ENCODE data around the gene ADAMTSL1.

Gene ADAMTSL1

DNA sequence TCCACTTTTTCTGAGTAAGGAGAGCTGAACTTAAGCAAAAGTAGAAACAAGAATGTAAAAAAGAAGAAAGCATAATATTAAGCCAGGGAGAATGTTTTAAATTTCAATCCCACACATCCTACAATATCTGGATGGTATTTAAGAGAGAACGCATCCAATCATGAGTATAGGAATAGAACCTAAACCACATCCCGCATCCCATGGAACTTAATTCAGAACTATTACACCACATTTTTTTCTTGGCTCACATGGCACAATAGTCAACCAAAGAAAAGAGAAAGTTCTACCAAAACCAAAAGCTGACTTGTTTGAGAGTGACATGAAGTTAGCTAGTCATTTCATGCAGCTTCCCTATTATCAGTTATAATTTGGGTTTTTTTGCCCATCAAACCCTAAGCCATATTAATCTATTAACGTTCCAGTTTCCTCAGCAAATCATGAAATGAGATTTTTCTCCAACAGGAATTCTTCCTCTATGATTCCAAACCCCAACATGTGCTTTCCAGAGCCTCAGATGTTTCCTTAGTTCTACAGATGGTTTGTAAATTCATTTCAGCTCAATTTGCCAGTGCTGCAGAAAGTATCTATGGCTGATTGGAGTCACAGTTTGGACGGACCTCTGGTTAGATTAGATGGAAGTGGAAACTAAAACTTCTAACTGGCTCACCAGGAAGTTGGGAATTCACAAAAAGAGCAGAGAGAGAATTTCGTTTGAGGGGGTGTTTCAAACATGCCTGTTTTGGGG, 22.5 kb downstream of the ADAMTSL1 start:
- no peak overlapping the region for H3K4me3 ChIP-seq (ENCODE audit: low read length, poor library complexity, severe bottlenecking)
- no peak overlapping the region for H2AFZ ChIP-seq (ENCODE audit: low read length)
- H3K9me3 ChIP-seq (ENCODE audit: insufficient read depth, low read depth, low read length), result no peaks in the 10 kb centered on the region
- no peaks in the 10 kb centered on the region for H3K4me1 ChIP-seq (ENCODE audit: insufficient read depth, low read length, poor library complexity, severe bottlenecking)
- H3K79me2 ChIP-seq (ENCODE audit: insufficient read depth, low read length), result no peaks in the 10 kb centered on the region
- no peaks in the 10 kb centered on the region for H3F3A ChIP-seq (ENCODE audit: low read depth)
- no peaks in the 10 kb centered on the region for H4K20me1 ChIP-seq (ENCODE audit: insufficient read depth, low read length, poor library complexity, severe bottlenecking)
- no peaks in the 10 kb centered on the region for H3K27me3 ChIP-seq (ENCODE audit: insufficient read depth, low read length, poor library complexity, severe bottlenecking)
- no peak for TF ChIP-seq CTCF (conservative IDR thresholded peaks at IDR 0.05; ENCODE audit: low read length)
- no peaks in the 10 kb centered on the region for H3K9me2 ChIP-seq (replicated peaks; ENCODE audit: low read depth, low read length)
- H3K4me2 ChIP-seq (ENCODE audit: low read depth, low read length, poor library complexity, severe bottlenecking), result no peak overlapping the region
- H3K36me3 ChIP-seq (ENCODE audit: insufficient read depth, low read length), result no peaks in the 10 kb centered on the region
- H3K9ac ChIP-seq (ENCODE audit: low read depth, low read length, poor library complexity, severe bottlenecking), result no peak overlapping the region

- no peaks in the 10 kb centered on the region for H3F3A ChIP-seq (ENCODE audit: low read depth)
- no peaks in the 10 kb centered on the region for H3K27me3 ChIP-seq (ENCODE audit: insufficient read depth, low read length, poor library complexity, severe bottlenecking)
- H3K4me1 ChIP-seq (ENCODE audit: insufficient read depth, low read length, poor library complexity, severe bottlenecking), result no peaks in the 10 kb centered on the region
- H3K36me3 ChIP-seq (ENCODE audit: insufficient read depth, low read length), result no peaks in the 10 kb centered on the region
- no peaks in the 10 kb centered on the region for H4K20me1 ChIP-seq (ENCODE audit: insufficient read depth, low read length, poor library complexity, severe bottlenecking)
- H3K4me2 ChIP-seq (ENCODE audit: low read depth, low read length, poor library complexity, severe bottlenecking), result no peak overlapping the region
- TF ChIP-seq EZH2phosphoT487 (IDR thresholded peaks at IDR 0.05; ENCODE audit: borderline replicate concordance) (no peak), CTCF (conservative IDR thresholded peaks at IDR 0.05; ENCODE audit: low read length) (no peak)
- no peak overlapping the region for H2AFZ ChIP-seq (ENCODE audit: low read length)
- no peak overlapping the region for H3K4me3 ChIP-seq (ENCODE audit: low read length, poor library complexity, severe bottlenecking)
- no peaks in the 10 kb centered on the region for H3K79me2 ChIP-seq (ENCODE audit: insufficient read depth, low read length)
- no peaks in the 10 kb centered on the region for H3K9me3 ChIP-seq (ENCODE audit: insufficient read depth, low read depth, low read length)
- no peak overlapping the region for H3K9ac ChIP-seq (ENCODE audit: low read depth, low read length, poor library complexity, severe bottlenecking)
- no peaks in the 10 kb centered on the region for H3K9me2 ChIP-seq (replicated peaks; ENCODE audit: low read depth, low read length)
Observed at GRCh38 chr9:18499062-18499461, 25.1 kb downstream of the ADAMTSL1 start.

GRCh38 chr9:18499980-18500379, 26.0 kb downstream of the ADAMTSL1 start:
- H3K4me1 ChIP-seq (ENCODE audit: insufficient read depth, low read length, poor library complexity, severe bottlenecking), result no peaks in the 10 kb centered on the region
- H3K9ac ChIP-seq (ENCODE audit: low read depth, low read length, poor library complexity, severe bottlenecking), result no peak overlapping the region
- H3K27me3 ChIP-seq (ENCODE audit: insufficient read depth, low read length, poor library complexity, severe bottlenecking), result no peaks in the 10 kb centered on the region
- H3K36me3 ChIP-seq (ENCODE audit: insufficient read depth, low read length), result no peaks in the 10 kb centered on the region
- no peak overlapping the region for H3K4me2 ChIP-seq (ENCODE audit: low read depth, low read length, poor library complexity, severe bottlenecking)
- no peaks in the 10 kb centered on the region for H3K79me2 ChIP-seq (ENCODE audit: insufficient read depth, low read length)
- H4K20me1 ChIP-seq (ENCODE audit: insufficient read depth, low read length, poor library complexity, severe bottlenecking), result no peaks in the 10 kb centered on the region
- H3K9me2 ChIP-seq (replicated peaks; ENCODE audit: low read depth, low read length), result no peaks in the 10 kb centered on the region
- TF ChIP-seq CTCF (conservative IDR thresholded peaks at IDR 0.05; ENCODE audit: low read length) (no peak), EZH2phosphoT487 (IDR thresholded peaks at IDR 0.05; ENCODE audit: borderline replicate concordance) (no peak)
- no peaks in the 10 kb centered on the region for H3F3A ChIP-seq (ENCODE audit: low read depth)
- no peak overlapping the region for H3K4me3 ChIP-seq (ENCODE audit: low read length, poor library complexity, severe bottlenecking)
- no peak overlapping the region for H2AFZ ChIP-seq (ENCODE audit: low read length)
- no peaks in the 10 kb centered on the region for H3K9me3 ChIP-seq (ENCODE audit: insufficient read depth, low read depth, low read length)
